ENCODE data around the gene PHF21A.

- TF ChIP-seq CTCF (IDR thresholded peaks at IDR 0.05) (no peak), POLR2A (IDR thresholded peaks at IDR 0.05) (no peak), POLR2AphosphoS5 (IDR thresholded peaks at IDR 0.05; ENCODE audit: insufficient read depth in 1 of 2, low read depth in 1 of 2) (no peak)
Observed at GRCh38 chr11:45885274-45885920, 235.9 kb downstream of the PHF21A start, which contains the start of gene MAPK8IP1.
